Body of pancreas (tissue), 4 donors: ENCODE measurements around the gene DYNC2H1.

Experiments
- POLR2A ChIP-seq, 3 donors: fragments of 450-650 bp; IDR thresholded peaks; one replicate each; pipeline ENCODE4 v1.6.1; 2016; ENCODE audit warnings: antibody characterized with exemption in 3 of 3, mild to moderate bottlenecking in 2 of 3
- TF ChIP-seq, protein P1 (sequence below), 7 experiments: fragments of 450-650 bp in 4 of 7; fragments of 200-600 bp in 3 of 7; sonication (generic) in 3 of 7; IDR thresholded peaks; one replicate each; pipeline ENCODE4 v1.5.1; 2016 to 2019; ENCODE audit warnings: antibody characterized with exemption in 7 of 7

DNA sequence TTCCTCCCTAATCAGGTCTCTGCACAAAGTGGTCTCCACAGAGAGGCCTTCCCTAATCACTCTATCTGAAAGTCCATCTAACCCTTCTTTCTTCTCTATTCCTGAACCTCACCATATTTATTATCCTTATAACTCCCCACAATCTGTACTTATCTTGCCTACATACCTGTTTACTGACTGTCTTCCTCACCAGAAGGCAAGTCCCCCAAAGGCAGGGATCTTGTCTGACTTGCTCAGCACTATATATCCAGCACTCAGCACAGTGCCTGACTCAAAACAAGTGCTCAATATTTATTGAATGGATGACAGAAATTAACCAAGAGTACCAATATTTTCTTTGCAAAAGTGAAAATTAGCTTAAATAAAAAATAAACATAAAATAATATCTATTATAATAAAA, 22.8 kb upstream of the DYNC2H1 start:
- TF ChIP-seq, protein P1, sequence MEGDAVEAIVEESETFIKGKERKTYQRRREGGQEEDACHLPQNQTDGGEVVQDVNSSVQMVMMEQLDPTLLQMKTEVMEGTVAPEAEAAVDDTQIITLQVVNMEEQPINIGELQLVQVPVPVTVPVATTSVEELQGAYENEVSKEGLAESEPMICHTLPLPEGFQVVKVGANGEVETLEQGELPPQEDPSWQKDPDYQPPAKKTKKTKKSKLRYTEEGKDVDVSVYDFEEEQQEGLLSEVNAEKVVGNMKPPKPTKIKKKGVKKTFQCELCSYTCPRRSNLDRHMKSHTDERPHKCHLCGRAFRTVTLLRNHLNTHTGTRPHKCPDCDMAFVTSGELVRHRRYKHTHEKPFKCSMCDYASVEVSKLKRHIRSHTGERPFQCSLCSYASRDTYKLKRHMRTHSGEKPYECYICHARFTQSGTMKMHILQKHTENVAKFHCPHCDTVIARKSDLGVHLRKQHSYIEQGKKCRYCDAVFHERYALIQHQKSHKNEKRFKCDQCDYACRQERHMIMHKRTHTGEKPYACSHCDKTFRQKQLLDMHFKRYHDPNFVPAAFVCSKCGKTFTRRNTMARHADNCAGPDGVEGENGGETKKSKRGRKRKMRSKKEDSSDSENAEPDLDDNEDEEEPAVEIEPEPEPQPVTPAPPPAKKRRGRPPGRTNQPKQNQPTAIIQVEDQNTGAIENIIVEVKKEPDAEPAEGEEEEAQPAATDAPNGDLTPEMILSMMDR (IDR thresholded peaks at IDR 0.05): no peak
- no peak for TF ChIP-seq POLR2A (IDR thresholded peaks at IDR 0.05)
